ENCODE measurements around the gene ZNF862. TPM values are rescaled to one million over a fixed set of nuclear protein-coding genes. Genes with fewer than 3 reads are reported as not detected.
"Not testable (repeated sequence)": the region's sequence is repeated elsewhere in the genome, so short reads cannot be mapped to it uniquely, and the experiment has no call there.

ZNF862 gene
- total RNA-seq, 2 experiments from 2014 or later, result 23.1 to 24.8 TPM

DNA sequence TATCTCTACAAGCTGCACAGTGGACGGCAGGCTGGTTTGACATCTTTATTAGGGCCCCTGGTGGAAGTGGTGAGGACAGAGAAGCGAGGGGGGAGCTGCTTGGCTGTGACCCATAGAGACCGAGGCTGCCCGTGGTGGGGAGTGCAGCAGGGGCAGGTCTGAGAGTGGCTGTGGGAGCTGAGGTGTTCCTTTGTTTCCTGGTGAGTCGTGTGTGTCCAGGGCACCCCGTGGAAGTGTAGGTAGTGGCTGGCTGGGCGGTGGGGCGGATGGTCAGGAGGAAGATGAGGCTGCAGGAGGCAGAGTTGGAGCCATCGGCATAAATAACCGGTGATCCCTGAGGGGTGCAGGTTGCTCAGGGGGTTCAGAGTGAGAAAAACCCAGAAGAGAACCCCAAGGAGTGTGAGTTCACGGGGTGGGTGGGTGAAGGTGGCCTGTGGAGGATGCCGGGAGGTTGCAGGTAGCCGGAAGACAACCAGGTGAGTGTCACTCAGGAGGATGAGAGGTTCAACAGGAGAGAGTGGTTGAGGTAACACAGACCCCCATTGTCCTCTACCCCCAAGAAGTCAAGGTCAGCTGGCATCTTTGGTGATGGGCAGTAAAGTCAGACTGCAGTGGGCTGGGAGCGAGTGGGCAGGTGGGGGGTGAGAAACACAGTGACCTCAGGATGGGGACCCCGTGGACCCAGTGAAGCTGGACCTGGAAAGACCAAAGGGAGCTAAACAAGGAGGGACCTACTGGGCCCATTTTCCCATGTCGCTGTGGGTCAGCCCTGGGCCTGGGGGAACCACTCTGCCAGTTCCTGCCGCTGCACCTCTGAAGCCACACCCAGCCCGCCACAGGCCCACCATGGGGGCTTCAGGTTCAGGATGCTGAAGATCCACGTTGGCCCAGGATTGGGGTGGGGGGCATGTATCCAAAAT is 43.4 kb downstream of the ZNF862 start:
- ATAC-seq (no peak), DNase-seq (peak; percentile 40)
- no peak overlapping the region for H3K4me3 Mint-ChIP-seq
- no peaks in the 10 kb centered on the region for H3K9me3 Mint-ChIP-seq (ENCODE audit: low read depth)
- H3K27me3 Mint-ChIP-seq, result no peaks in the 10 kb centered on the region
- no peak overlapping the region for H3K27ac Mint-ChIP-seq
- H3K36me3 Mint-ChIP-seq, result peaks cover 9% of the 10 kb centered on the region
- CTCF ChIA-PET, result interaction anchor here (2.4 kb wide), 1 partner anchor 11 kb away, joined by 17 read pairs; no protein-coding TSS in a partner anchor
- H3K4me1 Mint-ChIP-seq, result peaks cover 18% of the 10 kb centered on the region

- ATAC-seq (no peak), DNase-seq (no peak)
- no peak overlapping the region for H3K4me3 Mint-ChIP-seq
- no peak overlapping the region for H3K27ac Mint-ChIP-seq
- peaks cover 7% of the 10 kb centered on the region for H3K36me3 Mint-ChIP-seq
- H3K4me1 Mint-ChIP-seq, result peaks cover 17% of the 10 kb centered on the region
- CTCF ChIA-PET, result interaction anchor here (0.8 to 2.4 kb wide), 11 partner anchors 7 to 221 kb away, joined by 3 to 17 read pairs (median 5); partner anchors contain the start of genes ATP6V0E2 and ZNF862
- no peaks in the 10 kb centered on the region for H3K27me3 Mint-ChIP-seq
- H3K9me3 Mint-ChIP-seq (ENCODE audit: low read depth), result no peaks in the 10 kb centered on the region
Measured at GRCh38 chr7:149882248-149883047, 44.3 kb downstream of the ZNF862 start.

- DNase-seq, result no peak
- CTCF ChIA-PET, result interaction anchor here (0.8 to 2.4 kb wide), 11 partner anchors 8 to 221 kb away, joined by 3 to 17 read pairs (median 5); partner anchors contain the start of genes ATP6V0E2 and ZNF862
- no peak overlapping the region for H3K4me3 Mint-ChIP-seq
- H3K36me3 Mint-ChIP-seq, result peaks cover 5% of the 10 kb centered on the region
- ATAC-seq, result no peak
- H3K4me1 Mint-ChIP-seq, result peaks cover 12% of the 10 kb centered on the region
- peak overlapping the region; percentile 44 for H3K27ac Mint-ChIP-seq
- H3K9me3 Mint-ChIP-seq (ENCODE audit: low read depth), result no peaks in the 10 kb centered on the region
- no peaks in the 10 kb centered on the region for H3K27me3 Mint-ChIP-seq
Measured at GRCh38 chr7:149883048-149883438, 44.9 kb downstream of the ZNF862 start.

DNA sequence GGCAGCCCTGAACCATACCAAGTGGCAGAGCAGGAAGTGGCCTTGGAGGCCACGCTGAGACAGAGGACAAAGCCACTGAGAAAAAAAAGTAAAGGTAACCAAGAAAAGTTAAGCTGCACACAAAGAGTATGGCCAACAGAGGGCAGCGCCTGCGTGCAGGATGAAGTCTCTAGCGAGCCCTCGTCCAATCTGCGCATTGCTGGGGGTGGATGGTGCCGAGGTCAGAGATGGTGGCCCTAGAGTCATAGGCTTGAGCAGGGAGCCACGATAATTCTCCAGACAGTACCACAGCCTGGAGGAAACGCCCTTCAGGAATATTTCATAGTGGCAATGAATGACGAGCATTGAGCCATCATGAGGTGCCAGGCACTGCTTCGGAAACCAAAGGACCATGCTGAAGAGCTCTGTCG is 45.3 kb downstream of the ZNF862 start:
- Mint-ChIP-seq H3K4me1 (peaks cover 12% of the 10 kb centered on the region), H3K27ac (peak overlapping the region; percentile 44), H3K27me3 (no peaks in the 10 kb centered on the region), H3K36me3 (peaks cover 5% of the 10 kb centered on the region), H3K9me3 (ENCODE audit: low read depth) (no peaks in the 10 kb centered on the region), H3K4me3 (no peak overlapping the region)
- ATAC-seq (peak; percentile 82), DNase-seq (peak; percentile 82)
- CTCF ChIA-PET, result interaction anchor here (0.6 to 2.4 kb wide), 16 partner anchors 8 to 1638 kb away, joined by 3 to 17 read pairs (median 4); partner anchors contain the start of genes ATP6V0E2 and ZNF862

- Mint-ChIP-seq H3K27me3 (no peaks in the 10 kb centered on the region), H3K27ac (no peak overlapping the region)
- no peak for DNase-seq
Measured at GRCh38 chr7:149884016-149884415, 45.8 kb downstream of the ZNF862 start.

DNA sequence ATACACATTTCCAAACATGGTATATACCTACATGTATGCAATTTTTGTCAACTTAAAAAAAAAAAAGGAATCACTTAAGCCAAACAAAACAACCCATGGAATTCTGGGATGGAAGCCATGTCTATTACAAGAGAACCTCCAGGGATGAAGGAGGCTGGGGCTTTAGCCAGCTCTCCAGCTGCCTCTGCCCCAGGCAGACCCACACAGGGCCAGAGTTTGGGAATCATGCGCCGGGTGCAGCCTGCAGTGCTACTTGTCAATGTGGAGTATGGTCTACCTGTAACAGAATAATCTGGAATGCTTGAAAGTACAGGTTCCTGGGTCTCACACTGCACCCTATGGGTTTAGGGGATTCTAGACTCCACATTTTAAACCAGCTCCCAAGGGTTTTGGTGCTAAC is 46.4 kb downstream of the ZNF862 start:
- no peak overlapping the region for H3K27ac Mint-ChIP-seq
- H3K9me3 Mint-ChIP-seq (ENCODE audit: low read depth), result no peaks in the 10 kb centered on the region
- CTCF ChIA-PET, result interaction anchor here (0.6 to 2.1 kb wide), 7 partner anchors 33 to 1085 kb away, joined by 3 to 9 read pairs (median 3); partner anchors contain the start of gene ZNF862
- H3K4me3 Mint-ChIP-seq, result no peak overlapping the region
- H3K4me1 Mint-ChIP-seq, result peaks cover 12% of the 10 kb centered on the region
- H3K36me3 Mint-ChIP-seq, result peaks cover 5% of the 10 kb centered on the region
- ATAC-seq (no peak), DNase-seq (no peak)
- no peaks in the 10 kb centered on the region for H3K27me3 Mint-ChIP-seq

More at GRCh38 chr7:149884016-149884415, 45.8 kb downstream of the ZNF862 start:
- Mint-ChIP-seq H3K4me1 (peaks cover 12% of the 10 kb centered on the region), H3K36me3 (peaks cover 5% of the 10 kb centered on the region), H3K4me3 (no peak overlapping the region), H3K9me3 (ENCODE audit: low read depth) (no peaks in the 10 kb centered on the region)
- CTCF ChIA-PET, result interaction anchor here (0.6 to 2.4 kb wide), 13 partner anchors 9 to 1638 kb away, joined by 3 to 17 read pairs (median 4); partner anchors contain the start of genes ATP6V0E2 and ZNF862
- no peak for ATAC-seq

DNA sequence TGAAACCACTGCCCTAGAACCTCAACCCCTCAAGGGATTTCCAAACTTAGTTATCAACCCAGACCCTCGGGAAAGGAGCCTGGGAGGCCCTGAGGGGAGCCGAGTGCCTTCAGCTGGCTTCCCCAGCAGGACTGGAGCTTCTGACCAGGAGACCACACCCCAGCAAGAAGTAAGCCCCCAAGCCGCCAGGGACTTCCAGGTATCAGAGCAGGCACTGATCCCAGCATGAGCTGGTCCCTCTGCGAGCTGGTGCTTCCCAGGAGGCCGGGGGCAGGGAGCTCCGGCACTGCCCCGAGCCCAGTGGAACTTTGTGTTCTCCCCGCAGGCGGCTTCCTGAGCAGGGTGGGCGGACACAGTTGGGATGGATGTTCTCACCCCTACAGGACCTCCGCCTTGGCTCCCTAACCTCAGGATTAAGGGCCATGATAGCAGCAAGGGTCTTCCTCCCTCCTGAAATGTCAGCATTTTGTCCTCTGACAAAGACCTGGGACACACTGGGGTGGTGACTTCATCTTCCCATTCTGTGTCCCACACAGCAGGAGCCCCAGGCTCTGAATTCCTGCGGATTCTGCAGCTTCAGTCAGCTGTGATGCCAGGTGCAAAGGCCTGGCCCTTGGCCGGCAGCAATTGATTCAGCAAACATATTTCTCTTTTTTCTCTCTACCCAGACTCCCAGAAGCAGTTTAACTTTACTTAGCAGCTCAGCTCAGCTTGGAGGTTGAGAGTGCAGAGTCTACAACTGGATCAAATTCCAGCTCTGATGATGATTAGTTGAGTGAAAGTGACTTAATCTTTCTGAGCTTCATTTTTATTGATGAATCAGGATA is 47.2 kb downstream of the ZNF862 start:
- DNase-seq, result no peak
- H3K4me3 Mint-ChIP-seq, result no peak overlapping the region
- H3K27me3 Mint-ChIP-seq, result no peaks in the 10 kb centered on the region
- no peak for ATAC-seq
- peaks cover 2% of the 10 kb centered on the region for H3K36me3 Mint-ChIP-seq
- H3K27ac Mint-ChIP-seq, result no peak overlapping the region
- CTCF ChIA-PET, result no interaction called here
- no peaks in the 10 kb centered on the region for H3K9me3 Mint-ChIP-seq (ENCODE audit: low read depth)
- peaks cover 12% of the 10 kb centered on the region for H3K4me1 Mint-ChIP-seq

DNA sequence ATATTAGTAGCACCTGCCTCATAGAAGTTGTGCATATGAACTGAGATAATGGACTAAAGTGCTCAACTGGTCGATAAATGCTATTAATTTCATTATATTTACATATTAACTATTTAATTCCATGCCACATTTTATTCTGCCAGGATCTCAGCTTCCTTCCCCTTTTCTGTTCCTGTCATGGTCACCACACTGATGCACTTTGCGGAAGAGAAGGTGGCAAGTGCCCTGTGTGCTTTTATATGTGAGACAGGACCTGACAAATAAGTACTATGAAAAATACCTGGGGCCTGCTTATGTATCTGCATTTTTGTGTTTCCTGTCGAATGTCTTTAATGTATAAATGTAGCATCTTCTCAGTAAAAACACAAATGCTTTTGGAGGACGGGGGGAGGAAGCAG is 47.8 kb downstream of the ZNF862 start:
- Mint-ChIP-seq H3K36me3 (peaks cover 2% of the 10 kb centered on the region), H3K4me3 (no peak overlapping the region), H3K27me3 (no peaks in the 10 kb centered on the region), H3K27ac (no peak overlapping the region), H3K9me3 (ENCODE audit: low read depth) (no peaks in the 10 kb centered on the region), H3K4me1 (peaks cover 12% of the 10 kb centered on the region)
- no peak for DNase-seq
- CTCF ChIA-PET, result no interaction called here
- no peak for ATAC-seq

GRCh38 chr7:149887311-149887710 is 49.1 kb downstream of the ZNF862 start:
- no peak for DNase-seq
- peaks cover 2% of the 10 kb centered on the region for H3K36me3 Mint-ChIP-seq
- no peaks in the 10 kb centered on the region for H3K27me3 Mint-ChIP-seq
- no peak for ATAC-seq
- no peaks in the 10 kb centered on the region for H3K9me3 Mint-ChIP-seq (ENCODE audit: low read depth)
- no peak overlapping the region for H3K27ac Mint-ChIP-seq
- CTCF ChIA-PET, result no interaction called here
- H3K4me3 Mint-ChIP-seq, result no peak overlapping the region
- H3K4me1 Mint-ChIP-seq, result peaks cover 12% of the 10 kb centered on the region

DNA sequence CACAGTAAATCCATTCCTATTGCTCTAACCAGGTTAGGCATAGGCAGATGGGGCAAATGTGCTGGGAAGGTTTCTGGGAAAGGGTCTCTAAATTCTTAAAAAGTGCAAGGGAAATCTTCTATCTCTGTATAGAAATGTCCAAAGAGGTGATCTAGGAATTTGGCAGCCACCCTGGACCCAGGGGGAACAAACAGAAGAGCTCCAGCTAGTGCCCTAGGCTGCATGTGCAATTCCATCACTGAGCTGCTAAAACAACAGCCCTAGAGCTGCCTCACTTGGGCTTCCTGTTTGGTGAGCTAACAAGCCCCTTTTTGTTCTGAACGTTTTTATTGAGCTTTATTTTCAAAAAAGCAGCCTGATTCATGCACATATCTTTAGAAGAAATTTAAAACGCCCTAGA is 52.5 kb downstream of the ZNF862 start:
- DNase-seq; ATAC-seq; H3K9me3 Mint-ChIP-seq (ENCODE audit: low read depth); H3K27me3 Mint-ChIP-seq; H3K4me1 Mint-ChIP-seq; CTCF ChIA-PET; H3K27ac Mint-ChIP-seq; H3K4me3 Mint-ChIP-seq; H3K36me3 Mint-ChIP-seq: not testable (repeated sequence)

DNA sequence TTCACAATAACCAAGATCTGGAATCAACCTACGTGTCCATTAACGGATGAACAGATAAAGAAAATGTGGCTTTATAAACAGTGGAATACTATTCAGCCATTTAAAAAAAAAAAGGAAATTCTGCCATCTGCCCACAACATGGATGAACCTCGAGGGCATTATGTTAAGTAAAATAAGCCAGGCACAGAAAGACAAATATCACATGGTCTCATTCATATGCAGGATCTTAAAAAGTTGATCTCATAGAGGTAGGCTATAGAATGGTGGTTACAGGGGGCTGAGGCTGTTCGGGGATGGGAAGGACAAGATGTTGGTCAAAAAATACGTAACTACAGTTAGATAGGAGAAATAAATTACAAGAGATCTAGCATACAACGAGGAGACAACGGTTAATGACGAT is 56.8 kb downstream of the ZNF862 start:
- H3K4me1 Mint-ChIP-seq; H3K36me3 Mint-ChIP-seq; ATAC-seq; H3K4me3 Mint-ChIP-seq; H3K27ac Mint-ChIP-seq; H3K27me3 Mint-ChIP-seq; H3K9me3 Mint-ChIP-seq (ENCODE audit: low read depth); DNase-seq; CTCF ChIA-PET: not testable (repeated sequence)

DNA sequence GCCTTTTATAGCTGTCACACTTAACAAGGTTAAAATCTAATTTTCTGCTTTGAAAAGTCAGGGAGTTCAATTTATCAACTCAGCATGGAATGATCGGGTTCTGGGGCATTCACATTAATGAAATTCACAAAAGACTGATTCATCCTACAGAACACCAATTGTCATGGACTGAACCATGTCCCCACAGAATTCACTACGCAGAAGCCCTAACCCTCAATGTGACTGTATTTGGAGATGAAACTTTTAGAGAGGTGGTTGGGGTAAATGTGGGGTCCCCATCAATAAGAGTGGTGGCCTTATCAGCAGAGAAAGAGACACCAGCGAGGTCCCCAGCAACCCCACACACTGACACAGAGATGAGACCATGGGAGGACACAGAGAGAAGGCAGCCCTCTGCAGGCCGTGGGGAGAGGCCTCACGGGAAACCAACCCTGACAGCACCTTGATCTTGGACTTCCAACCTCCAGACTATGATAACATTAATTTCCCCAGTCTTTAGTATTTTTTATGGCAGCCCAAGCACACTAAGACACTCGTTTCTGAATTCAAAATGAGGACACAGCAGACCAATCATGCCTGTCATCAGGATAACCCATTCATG is 69.7 kb downstream of the ZNF862 start:
- H3K4me1 Mint-ChIP-seq, CTCF ChIA-PET, ATAC-seq: not testable (repeated sequence)

More for the DNA sequence above, 69.7 kb downstream of the ZNF862 start:
- H3K9me3 Mint-ChIP-seq (ENCODE audit: low read depth); H3K36me3 Mint-ChIP-seq; DNase-seq; H3K27me3 Mint-ChIP-seq; H3K4me3 Mint-ChIP-seq; H3K27ac Mint-ChIP-seq: not testable (repeated sequence)
